GM12865 (cell line): ENCODE measurements around the gene PLEKHA6.

ENCODE experiments used
- DNase-seq: peaks from one replicate; pipeline ENCODE4 v3.0.0; 2010; ENCODE audit warnings: low read depth
- H3K4me3 ChIP-seq: 2 replicates; pipeline ENCODE4 v1.5.1; 2011; ENCODE audit warnings: mild to moderate bottlenecking, low read depth, low read length, control low read depth
- CTCF ChIP-seq: IDR thresholded peaks from 2 replicates; pipeline ENCODE4 v1.5.1; 2011; ENCODE audit warnings: low read length, control low read depth, low read depth, inconsistent platforms; ENCODE audit not compliant: insufficient read depth; ENCODE audit errors: missing control alignments

PLEKHA6 gene

GRCh38 chr1:204206121-204206520 is 153.6 kb downstream of the PLEKHA6 start:
- H3K4me3 ChIP-seq = no peak overlapping the region
- no peak for TF ChIP-seq CTCF
- DNase-seq = no peak

GRCh38 chr1:204205486-204205885 is 154.2 kb downstream of the PLEKHA6 start:
- H3K4me3 ChIP-seq = no peak overlapping the region
- no peak for TF ChIP-seq CTCF
- no peak for DNase-seq

GRCh38 chr1:204204944-204205343 is 154.8 kb downstream of the PLEKHA6 start:
- no peak for TF ChIP-seq CTCF
- no peak overlapping the region for H3K4me3 ChIP-seq
- no peak for DNase-seq

- no peak overlapping the region for H3K4me3 ChIP-seq
- TF ChIP-seq CTCF = no peak
- DNase-seq = no peak
Observed at GRCh38 chr1:204203206-204203767, 156.4 kb downstream of the PLEKHA6 start.

GRCh38 chr1:204202481-204202880 is 157.2 kb downstream of the PLEKHA6 start:
- no peak overlapping the region for H3K4me3 ChIP-seq
- DNase-seq = no peak
- TF ChIP-seq CTCF = no peak

GRCh38 chr1:204201348-204202040 is 158.2 kb downstream of the PLEKHA6 start:
- no peak for DNase-seq
- TF ChIP-seq CTCF = no peak
- no peak overlapping the region for H3K4me3 ChIP-seq

- TF ChIP-seq CTCF = no peak
- DNase-seq = no peak
- H3K4me3 ChIP-seq = no peak overlapping the region
Observed at GRCh38 chr1:204199579-204199978, 160.2 kb downstream of the PLEKHA6 start.
